Measurements from ENCODE around the gene CYB561. TPM values are rescaled to one million over a fixed set of nuclear protein-coding genes. Genes with fewer than 3 reads are reported as not detected.

Gene CYB561
- total and polyA plus RNA-seq, 9 of the 15 experiments (the other 6 are each of a cell fraction or from before 2014, with no cell fraction given), result 4.0 to 30.8 (median 17.4) TPM

GRCh38 chr17:63419949-63420867, 25.9 kb downstream of the CYB561 start:
- intact Hi-C loops (cut with micrococcal nuclease) (no loop called here), in situ Hi-C loops (cut with MboI) (loop anchor here (5.0 to 25.0 kb wide), 3 partner anchors 57 to 733 kb away; partner anchors contain the start of genes ACE and TACO1)
- Histone ChIP-seq H3K4me1 (replicated peaks in 1 of 2; ENCODE audit: control insufficient read depth in 2 of 2, insufficient read depth in 2 of 2, low read length in 2 of 2) (peaks cover 12 to 30% of the 10 kb centered on the region in 2 experiments), H3K4me3 (no peak overlapping the region; the same call in 1 of the 2 replicates), H2AFZ (ENCODE audit: low read depth, low read length) (peak overlapping the region; percentile 82), H3K79me2 (ENCODE audit: control insufficient read depth, insufficient read depth, low read length) (no peaks in the 10 kb centered on the region), H4K20me1 (replicated peaks; ENCODE audit: control insufficient read depth, insufficient read depth, low read length) (no peaks in the 10 kb centered on the region), H3K27me3 (ENCODE audit: control insufficient read depth in 2 of 2, insufficient read depth in 2 of 2, low read length in 2 of 2) (no peaks in the 10 kb centered on the region), H3K9ac (ENCODE audit: insufficient read depth in 1 of 2, low read depth in 2 of 2, low read length in 2 of 2) (peak overlapping the region; percentile 27 to 31; a peak in 3 of 4 replicates), H3K27ac (ENCODE audit: extremely low read depth, low read depth, low read length) (peak overlapping the region; percentile 71), H3K36me3 (ENCODE audit: control insufficient read depth, insufficient read depth, low read length) (0 out of 3 replicates have a peak, but pooled peaks cover 2% of the 10 kb centered on the region), H3K9me1 (ENCODE audit: control insufficient read depth, insufficient read depth, low read length) (no peaks in the 10 kb centered on the region), H3K9me3 (replicated peaks; ENCODE audit: control insufficient read depth, insufficient read depth, low read depth, low read length) (no peaks in the 10 kb centered on the region), H3K4me2 (ENCODE audit: insufficient read depth, low read length) (peak overlapping the region; percentile 47)
- WGBS (ENCODE audit: insufficient coverage, low coverage, missing lambda C conversion rate), result 28% methylated on average over 23 of the region's 23 CpGs
- peak; percentile 80 to 87 (median 84) for DNase-seq (ENCODE audit: extremely low read depth in 1 of 4, low spot score in 3 of 4)
- FAIRE-seq, result peak; percentile 93
- no TSS peak for BruUV-seq (replicated peaks)
- CTCF ChIA-PET (ENCODE audit: low intra/inter-chr PET ratio), result no interaction called here
- ATAC-seq, result peak; percentile 83
- POLR2A ChIA-PET, result interaction anchor here (0.6 to 1.5 kb wide), 5 partner anchors 9 to 191 kb away, joined by 3 to 4 read pairs (median 3); no protein-coding TSS in a partner anchor
- TF ChIP-seq GABPB2 (CRISPR knock-in tag; conservative IDR thresholded peaks at IDR 0.05), result no peak
- no peak for TF ChIP-seq PCBP2 (IDR thresholded peaks at IDR 0.05; ENCODE audit: low read depth, low read length, poor library complexity, severe bottlenecking)
- TF ChIP-seq ZNF224 (CRISPR knock-in tag; IDR thresholded peaks at IDR 0.05), result no peak
- TF ChIP-seq PHTF2 (CRISPR knock-in tag; IDR thresholded peaks at IDR 0.05), result no peak
- peak; percentile 21; the same call in 1 of the 2 replicates for TF ChIP-seq ZKSCAN8 (CRISPR knock-in tag; IDR thresholded peaks at IDR 0.05)
- no peak for TF ChIP-seq SIN3B (IDR thresholded peaks at IDR 0.05; ENCODE audit: low read depth)
- no peak for TF ChIP-seq MTA1 (IDR thresholded peaks at IDR 0.05; ENCODE audit: borderline replicate concordance)
- no peak for TF ChIP-seq KAT7 (CRISPR knock-in tag; IDR thresholded peaks at IDR 0.05; ENCODE audit: borderline replicate concordance)
- no peak for TF ChIP-seq ZNF75A (CRISPR knock-in tag; IDR thresholded peaks at IDR 0.05)
- no peak for TF ChIP-seq MCM2 (IDR thresholded peaks at IDR 0.05; ENCODE audit: low read depth)
- no peak for TF ChIP-seq RNF219 (CRISPR knock-in tag; IDR thresholded peaks at IDR 0.05)
- no peak for TF ChIP-seq SAFB (IDR thresholded peaks at IDR 0.05; ENCODE audit: borderline replicate concordance, low read depth, low read length)
- TF ChIP-seq TEAD1 (CRISPR knock-in tag; IDR thresholded peaks at IDR 0.05), result no peak
- no peak for TF ChIP-seq U2AF2 (optimal IDR thresholded peaks at IDR 0.05; ENCODE audit: low read depth, low read length)
- TF ChIP-seq SMARCA4 (IDR thresholded peaks at IDR 0.05), result peak; percentile 61; the same call in 1 of the 2 replicates
- TF ChIP-seq HSF4 (CRISPR knock-in tag; IDR thresholded peaks at IDR 0.05; ENCODE audit: borderline replicate concordance), result no peak
- no peak for TF ChIP-seq ZNF696 (CRISPR knock-in tag; conservative IDR thresholded peaks at IDR 0.05)
- TF ChIP-seq SOX6 (IDR thresholded peaks at IDR 0.05), result peak; percentile 30; the same call in 1 of the 2 replicates
- TF ChIP-seq ZNF717 (CRISPR knock-in tag; IDR thresholded peaks at IDR 0.05), result no peak
- no peak for TF ChIP-seq CHD2 (IDR thresholded peaks at IDR 0.05; ENCODE audit: low read depth, low read length)
- no peak for TF ChIP-seq MED1 (CRISPR knock-in tag; IDR thresholded peaks at IDR 0.05; ENCODE audit: borderline replicate concordance)
- no peak for TF ChIP-seq ZSCAN32 (CRISPR knock-in tag; IDR thresholded peaks at IDR 0.05)
